Type B pancreatic cell (in vitro differentiated cells): ENCODE results near the gene ACOXL. TPM values are rescaled to one million over a fixed set of nuclear protein-coding genes. Genes with fewer than 3 reads are reported as not detected.
"Not testable (repeated sequence)": the region's sequence is repeated elsewhere in the genome, so short reads cannot be mapped to it uniquely, and the experiment has no call there.

Experiments
- DNase-seq: peaks from one replicate; pipeline ENCODE4 v3.0.0; 2021; ENCODE audit warnings: mixed read lengths; ENCODE audit not compliant: unreplicated experiment; ENCODE audit errors: extremely low spot score
- H3K27ac Mint-ChIP-seq: 2 replicates; pipeline ENCODE4 v1.8.0; 2021; ENCODE audit warnings: mild to moderate bottlenecking, mixed read lengths
- H3K27me3 Mint-ChIP-seq: 2 replicates; pipeline ENCODE4 v1.8.0; 2021; ENCODE audit warnings: mixed read lengths
- H3K36me3 Mint-ChIP-seq: 2 replicates; pipeline ENCODE4 v1.8.0; 2021; ENCODE audit warnings: mixed read lengths
- H3K4me1 Mint-ChIP-seq: one replicate; pipeline ENCODE4 v1.8.0; 2021; ENCODE audit warnings: mixed read lengths; ENCODE audit not compliant: unreplicated experiment
- H3K4me3 Mint-ChIP-seq: 2 replicates; pipeline ENCODE4 v1.8.0; 2021; ENCODE audit warnings: mild to moderate bottlenecking, mixed read lengths
- H3K9me3 Mint-ChIP-seq: 2 replicates; pipeline ENCODE4 v1.8.0; 2021; ENCODE audit warnings: mixed read lengths
- CTCF ChIP-seq: fragments of 200-600 bp; sonication (generic); conservative IDR thresholded peaks from 2 replicates; pipeline ENCODE4 v1.5.0; 2021; ENCODE audit warnings: antibody characterized with exemption, mild to moderate bottlenecking
- total RNA-seq: library from RNA; stranded (reverse); gene quantifications from 2 replicates; pipeline ENCODE4 v1.2.1, GENCODE V29; 2021; ENCODE audit warnings: low replicate concordance

ACOXL gene
- total RNA-seq, 1 donor from 2014 or later: 1.4 TPM

GRCh38 chr2:110691612-110692258 lies 40.6 kb upstream of the ACOXL start:
- H3K9me3 Mint-ChIP-seq: no peaks in the 10 kb centered on the region
- no peak overlapping the region for H3K27ac Mint-ChIP-seq
- H3K4me3 Mint-ChIP-seq: no peak overlapping the region
- peaks cover 11% of the 10 kb centered on the region for H3K4me1 Mint-ChIP-seq
- H3K36me3 Mint-ChIP-seq: no peaks in the 10 kb centered on the region
- H3K27me3 Mint-ChIP-seq: peaks cover 28% of the 10 kb centered on the region
- no peak for TF ChIP-seq CTCF
- no peak for DNase-seq

- Mint-ChIP-seq H3K4me1 (peaks cover 11% of the 10 kb centered on the region), H3K27me3 (peaks cover 15% of the 10 kb centered on the region)
- DNase-seq, H3K9me3 Mint-ChIP-seq, H3K27ac Mint-ChIP-seq, H3K4me3 Mint-ChIP-seq, H3K36me3 Mint-ChIP-seq: not testable (repeated sequence)
These were observed 37.1 kb upstream of the ACOXL start for GRCh38 chr2:110695146-110695898.

DNA sequence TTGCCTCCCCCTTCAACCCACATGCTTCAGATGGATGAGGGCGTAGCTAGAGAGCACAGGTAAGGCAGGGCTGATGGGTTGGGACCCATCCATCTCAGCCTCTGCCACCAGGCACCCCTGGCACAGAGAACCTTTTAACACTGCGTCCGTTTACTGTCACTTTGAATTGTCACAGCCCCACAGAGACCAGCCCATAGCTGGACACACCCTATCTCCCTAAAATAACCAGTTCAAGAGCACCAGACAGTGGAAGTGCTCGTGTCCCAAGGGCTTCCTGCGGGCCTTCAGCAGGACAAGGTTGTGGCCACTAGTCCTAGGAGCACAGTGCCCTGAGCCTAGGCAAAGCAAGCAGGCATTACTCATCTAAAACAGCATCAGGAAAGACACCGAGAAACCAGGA lies 34.1 kb upstream of the ACOXL start:
- H3K27ac Mint-ChIP-seq, H3K9me3 Mint-ChIP-seq, DNase-seq, H3K4me3 Mint-ChIP-seq, H3K36me3 Mint-ChIP-seq: not testable (repeated sequence)
- H3K4me1 Mint-ChIP-seq: peaks cover 11% of the 10 kb centered on the region
- H3K27me3 Mint-ChIP-seq: peaks cover 17% of the 10 kb centered on the region

- Mint-ChIP-seq H3K27me3 (peaks cover 34% of the 10 kb centered on the region), H3K4me3 (no peak overlapping the region), H3K9me3 (no peaks in the 10 kb centered on the region), H3K27ac (no peak overlapping the region), H3K4me1 (no peaks in the 10 kb centered on the region), H3K36me3 (no peaks in the 10 kb centered on the region)
- no peak for DNase-seq
- no peak for TF ChIP-seq CTCF
These were observed 29.6 kb upstream of the ACOXL start for GRCh38 chr2:110702514-110703380.

DNA sequence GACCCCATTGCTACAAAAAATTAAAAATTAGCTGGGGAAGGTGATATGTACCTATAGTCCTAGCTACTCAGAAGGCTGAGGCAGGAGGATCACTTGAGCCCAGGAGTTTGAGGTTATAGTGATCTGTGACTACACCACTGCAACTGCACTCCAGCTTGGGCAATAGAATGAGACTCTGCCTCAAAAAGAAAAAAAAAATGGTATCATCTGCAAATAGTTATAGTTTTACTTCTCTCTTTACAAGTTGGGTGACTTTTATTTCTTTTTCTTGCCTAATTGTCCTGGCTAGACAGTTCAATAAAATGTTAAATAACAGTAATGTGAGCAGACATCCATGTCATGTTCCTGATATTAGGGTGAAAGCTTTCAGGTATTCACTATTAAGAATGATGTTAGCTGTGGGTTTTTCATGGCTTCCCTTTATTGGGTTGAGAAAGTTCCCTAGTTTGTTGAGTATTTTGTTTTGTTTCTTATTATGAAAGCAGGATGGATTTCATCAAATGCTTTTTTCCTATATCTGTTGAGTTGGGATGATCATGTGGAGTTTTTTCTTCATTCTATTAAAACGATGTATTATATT lies 24.9 kb upstream of the ACOXL start:
- no peaks in the 10 kb centered on the region for H3K9me3 Mint-ChIP-seq
- no peak for TF ChIP-seq CTCF
- no peaks in the 10 kb centered on the region for H3K36me3 Mint-ChIP-seq
- H3K4me3 Mint-ChIP-seq: no peak overlapping the region
- H3K27ac Mint-ChIP-seq: no peak overlapping the region
- no peaks in the 10 kb centered on the region for H3K4me1 Mint-ChIP-seq
- H3K27me3 Mint-ChIP-seq: peaks cover 50% of the 10 kb centered on the region
- DNase-seq: no peak

DNA sequence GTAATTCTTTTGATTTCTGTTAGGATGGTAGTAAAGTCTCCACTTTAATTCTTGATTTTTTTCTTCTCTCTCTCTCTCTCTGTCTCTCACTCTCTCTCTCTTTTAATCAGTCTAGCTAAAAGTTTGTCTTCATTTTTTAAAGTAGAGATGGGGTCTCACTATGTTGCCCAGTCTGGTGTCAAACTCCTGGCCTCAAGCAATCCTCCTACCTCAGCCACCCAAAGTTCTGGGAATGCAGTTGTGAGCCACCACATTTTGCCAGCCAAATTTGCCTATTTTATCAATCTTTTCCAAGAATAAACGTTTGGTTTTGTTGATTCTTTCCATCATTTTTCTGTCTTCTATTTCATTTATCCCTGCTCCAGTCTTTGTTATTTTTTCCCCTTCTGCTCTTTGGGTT lies 23.9 kb upstream of the ACOXL start:
- no peak overlapping the region for H3K4me3 Mint-ChIP-seq
- no peaks in the 10 kb centered on the region for H3K4me1 Mint-ChIP-seq
- no peak for TF ChIP-seq CTCF
- H3K27ac Mint-ChIP-seq: no peak overlapping the region
- no peaks in the 10 kb centered on the region for H3K9me3 Mint-ChIP-seq
- no peak for DNase-seq
- H3K36me3 Mint-ChIP-seq: no peaks in the 10 kb centered on the region
- H3K27me3 Mint-ChIP-seq: peaks cover 47% of the 10 kb centered on the region
